Erythroblast (primary cell): ENCODE results near the gene TRMT11.

Source experiments
- GATA1 ChIP-seq: IDR thresholded peaks from 2 replicates; pipeline ENCODE4 v1.6.1; 2011; ENCODE audit warnings: low read depth, mild to moderate bottlenecking, control low read depth, low read length, moderate library complexity
- POLR2A ChIP-seq: IDR thresholded peaks from 2 replicates; pipeline ENCODE4 v1.6.1; 2011; ENCODE audit warnings: mild to moderate bottlenecking, low read length

- no peak for TF ChIP-seq POLR2A
- no peak for TF ChIP-seq GATA1
Measured at GRCh38 chr6:125994670-125995488, 8.5 kb downstream of the TRMT11 start.
